ENCODE results near the gene MIPEP.

GRCh38 chr13:23753458-23753857, 135.7 kb downstream of the MIPEP start:
- no peak for TF ChIP-seq CTCF (IDR thresholded peaks at IDR 0.05; ENCODE audit: low read depth, low read length)
- TF ChIP-seq POLR2A (IDR thresholded peaks at IDR 0.05; ENCODE audit: extremely low read depth, insufficient read length) = no peak
- TF ChIP-seq MAX (IDR thresholded peaks at IDR 0.05; ENCODE audit: low read depth, low read length) = no peak
